Stimulated activated CD4-positive, alpha-beta T cell treated with anti-CD3 and anti-CD28 coated beads, Interleukin-1b, Interleukin-23, amount 100 ng/mL, for 24 hours (primary cell): ENCODE data around the gene C1orf159.
"Not testable (repeated sequence)": the region's sequence is repeated elsewhere in the genome, so short reads cannot be mapped to it uniquely, and the experiment has no call there.

Experiments
- DNase-seq, 4 experiments: peaks; one replicate each; pipeline ENCODE4 v3.0.0-alpha.2; 2020; ENCODE audit warnings: low read depth in 4 of 4, low spot score in 1 of 4

The C1orf159 gene

DNA sequence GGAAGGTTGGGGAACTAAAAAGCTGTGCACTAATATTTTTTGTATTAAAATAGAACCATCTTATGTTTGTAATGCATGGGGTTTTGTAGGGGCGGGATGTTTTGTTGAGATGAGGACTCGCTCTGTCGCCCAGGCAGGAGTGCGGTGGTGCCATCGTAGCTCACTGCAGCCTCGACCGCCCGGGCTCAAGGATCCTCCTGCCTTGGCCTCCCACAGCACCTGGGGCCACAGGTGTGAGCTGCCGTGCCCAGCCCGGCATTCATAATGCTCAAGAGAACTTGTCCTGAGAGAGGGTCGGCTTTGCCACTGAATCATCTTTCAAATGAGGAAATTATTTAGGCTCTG lies 3.0 kb upstream of the C1orf159 start:
- DNase-seq, result no peak

DNA sequence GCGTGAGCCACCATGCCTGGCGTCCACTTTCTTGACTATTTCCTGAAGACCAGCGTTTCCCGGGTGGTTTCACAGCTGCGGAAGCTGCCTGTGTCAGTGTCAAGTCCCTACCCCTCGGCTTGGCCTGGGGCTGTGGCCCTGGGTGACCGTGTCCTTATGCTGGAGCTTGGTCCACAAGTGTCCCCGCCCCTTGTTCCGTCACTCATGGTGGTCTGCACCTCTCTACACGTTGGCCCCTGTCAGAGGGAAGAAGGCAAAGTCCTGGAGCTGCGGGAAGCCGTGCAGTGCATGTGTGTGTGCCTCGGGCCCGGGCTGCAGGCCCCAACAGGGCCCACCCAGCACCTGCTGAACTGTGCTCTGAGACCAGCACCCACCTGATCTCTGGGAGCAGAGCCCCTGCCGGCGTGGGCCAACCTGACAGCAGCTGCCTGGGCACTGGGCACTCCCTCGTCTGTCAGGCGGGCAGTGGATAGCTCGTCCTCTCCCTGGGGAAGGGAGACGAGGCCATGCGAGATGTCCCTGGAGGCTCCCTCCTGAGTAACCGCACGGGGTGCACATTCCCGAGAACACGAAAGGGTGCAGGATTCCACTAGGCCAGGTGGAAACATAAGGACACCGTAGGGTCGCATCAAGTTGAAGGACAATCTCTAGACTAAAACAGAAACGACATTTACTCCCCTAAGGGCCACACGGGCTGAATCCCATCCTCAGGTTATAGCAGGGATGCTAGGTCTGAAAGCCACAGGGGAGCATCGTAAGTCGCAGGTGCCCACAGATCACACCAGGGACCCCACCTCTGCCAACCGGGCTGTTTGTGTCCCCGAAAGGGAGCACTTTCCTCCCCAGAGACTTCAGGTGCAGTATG lies 2.4 kb upstream of the C1orf159 start:
- DNase-seq, result no peak

DNA sequence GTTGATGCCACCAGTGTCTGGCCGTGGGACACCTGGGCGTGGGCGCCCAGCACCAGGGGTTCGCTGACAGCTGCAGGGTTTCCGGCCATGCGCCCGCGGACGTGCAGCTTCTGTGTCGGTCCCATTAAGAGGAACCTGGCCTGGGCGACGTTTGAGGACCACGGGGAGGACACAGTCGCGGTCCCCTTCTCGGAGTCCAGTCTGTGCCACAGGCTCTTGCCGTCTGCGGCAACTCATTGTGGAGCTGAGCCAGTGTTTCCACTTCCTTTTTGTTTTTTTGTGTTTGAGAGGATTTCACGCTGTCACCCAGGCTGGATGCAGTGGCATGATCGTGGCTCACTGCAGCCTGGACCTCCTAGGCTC lies 1.6 kb upstream of the C1orf159 start:
- DNase-seq, result no peak

DNA sequence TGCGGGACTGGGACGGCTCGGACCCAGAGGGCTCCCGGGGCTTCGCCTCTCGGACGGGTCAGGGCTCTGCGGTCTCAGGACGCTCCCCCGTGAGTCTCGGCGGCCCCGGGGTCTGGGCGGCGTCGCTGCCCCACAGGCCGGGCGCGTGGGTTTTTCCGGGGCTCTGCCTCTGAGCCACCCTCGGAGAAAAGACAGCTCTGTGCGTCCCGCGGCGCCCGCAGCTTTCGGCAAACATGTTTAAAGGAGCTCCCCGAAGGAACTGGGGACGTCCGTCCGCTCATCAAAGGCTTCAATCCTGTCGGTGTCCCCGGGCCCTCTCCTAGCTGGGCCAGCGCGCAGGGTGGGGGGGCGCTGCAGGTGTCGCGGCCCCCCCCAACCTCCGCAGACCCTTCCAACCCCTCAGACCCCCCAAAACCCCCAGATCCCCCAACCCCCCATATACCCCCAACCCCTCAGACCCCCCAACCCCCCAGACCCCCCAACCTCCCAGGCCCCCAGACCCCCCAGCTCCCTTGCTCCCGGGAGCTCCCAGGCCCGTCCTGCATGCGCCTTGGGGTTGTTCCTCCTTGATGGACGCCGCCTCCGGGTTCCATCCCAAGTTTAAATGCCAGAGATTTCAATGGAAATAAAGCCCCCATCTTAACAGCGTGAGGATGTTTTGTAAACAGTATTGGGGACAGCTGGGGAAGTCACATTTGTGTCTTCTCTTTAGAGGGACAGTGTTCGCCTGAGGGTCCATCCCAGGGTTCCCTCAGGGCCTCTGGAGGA lies 996 bp upstream of the C1orf159 start:
- DNase-seq, result no peak

DNA sequence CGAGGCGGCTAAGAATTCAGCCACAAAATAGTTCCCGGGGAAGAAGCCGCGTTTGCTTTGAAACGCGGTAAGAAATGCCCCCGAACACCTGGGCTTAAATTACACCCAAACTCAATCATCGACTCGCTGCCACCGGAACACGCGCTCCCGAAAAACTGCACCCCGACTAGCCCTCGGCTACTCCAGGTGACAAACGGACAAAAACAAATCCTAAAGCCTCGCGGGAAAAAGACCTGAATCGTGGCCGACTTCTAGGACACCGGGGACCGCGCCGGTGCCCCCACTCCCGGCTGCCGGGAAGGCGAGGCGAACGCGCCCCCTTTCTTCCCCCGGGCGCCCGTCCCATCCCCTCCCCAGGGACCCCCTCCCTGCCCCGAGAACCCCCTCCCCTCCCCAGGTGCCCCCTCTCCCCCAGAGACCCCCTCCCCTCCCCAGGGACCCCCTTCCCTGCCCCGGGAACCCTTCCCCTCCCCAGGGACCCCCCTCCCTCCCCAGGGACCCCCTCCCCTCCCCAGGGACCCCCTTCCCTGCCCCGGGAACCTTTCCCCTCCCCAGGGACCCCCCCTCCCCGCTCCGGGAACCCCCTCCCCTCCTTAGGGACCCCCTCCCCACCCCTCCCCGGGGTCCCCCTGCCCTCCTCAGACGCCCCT lies 628 bp downstream of the C1orf159 start:
- DNase-seq, result no peak

DNA sequence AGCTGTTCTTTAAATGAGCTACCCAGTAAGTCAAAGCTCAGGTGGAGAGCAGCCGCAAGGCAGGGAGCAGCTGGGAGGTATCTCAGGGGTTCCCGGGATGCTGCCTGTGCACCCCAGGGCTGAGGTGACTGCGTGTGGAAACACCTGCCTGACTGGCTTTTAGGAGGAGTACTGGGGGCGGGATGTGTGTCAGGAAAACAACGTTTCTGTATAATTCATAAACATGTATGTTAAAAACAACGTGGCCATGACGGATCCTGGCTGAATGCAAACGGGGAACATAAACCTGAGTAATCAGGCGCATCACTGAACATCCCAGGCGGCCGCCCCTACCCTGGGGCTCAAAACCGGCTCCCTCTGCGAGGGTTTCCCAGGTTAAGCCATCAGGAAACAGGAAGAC lies 1.5 kb downstream of the C1orf159 start:
- DNase-seq, result no peak

DNA sequence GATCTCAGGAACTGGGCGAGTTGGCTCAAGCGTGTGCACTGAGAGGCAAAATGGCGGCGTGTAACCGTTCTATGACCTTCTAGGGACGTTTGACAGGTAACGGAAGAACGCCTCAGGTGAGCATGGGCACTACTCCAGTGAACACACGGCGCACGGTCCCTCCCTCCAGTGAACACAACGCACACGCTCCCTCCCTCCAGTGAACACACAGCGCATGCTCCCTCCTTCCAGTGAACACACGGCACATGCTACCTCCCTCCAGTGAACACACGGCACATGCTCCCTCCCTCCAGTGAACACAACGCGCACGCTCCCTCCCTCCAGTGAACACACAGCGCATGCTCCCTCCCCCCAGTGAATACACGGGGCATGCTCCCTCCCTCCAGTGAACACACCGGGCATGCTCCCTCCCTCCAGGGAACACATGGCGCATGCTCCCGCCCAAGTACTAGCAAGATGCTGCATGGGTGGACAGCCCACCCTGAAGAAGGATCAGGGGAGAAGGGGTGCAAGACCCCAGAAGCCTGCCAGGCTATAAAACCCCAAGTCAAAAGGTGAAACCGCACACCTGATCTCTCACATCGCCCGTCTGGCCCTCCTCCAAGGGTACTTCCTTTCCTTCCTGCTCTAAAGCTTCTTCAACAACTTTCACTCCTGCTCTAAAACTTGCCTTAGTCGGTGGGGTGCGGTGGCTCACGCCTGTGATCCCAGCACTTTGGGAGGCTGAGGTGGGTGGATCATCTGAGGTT lies 3.5 kb downstream of the C1orf159 start:
- no peak for DNase-seq

DNA sequence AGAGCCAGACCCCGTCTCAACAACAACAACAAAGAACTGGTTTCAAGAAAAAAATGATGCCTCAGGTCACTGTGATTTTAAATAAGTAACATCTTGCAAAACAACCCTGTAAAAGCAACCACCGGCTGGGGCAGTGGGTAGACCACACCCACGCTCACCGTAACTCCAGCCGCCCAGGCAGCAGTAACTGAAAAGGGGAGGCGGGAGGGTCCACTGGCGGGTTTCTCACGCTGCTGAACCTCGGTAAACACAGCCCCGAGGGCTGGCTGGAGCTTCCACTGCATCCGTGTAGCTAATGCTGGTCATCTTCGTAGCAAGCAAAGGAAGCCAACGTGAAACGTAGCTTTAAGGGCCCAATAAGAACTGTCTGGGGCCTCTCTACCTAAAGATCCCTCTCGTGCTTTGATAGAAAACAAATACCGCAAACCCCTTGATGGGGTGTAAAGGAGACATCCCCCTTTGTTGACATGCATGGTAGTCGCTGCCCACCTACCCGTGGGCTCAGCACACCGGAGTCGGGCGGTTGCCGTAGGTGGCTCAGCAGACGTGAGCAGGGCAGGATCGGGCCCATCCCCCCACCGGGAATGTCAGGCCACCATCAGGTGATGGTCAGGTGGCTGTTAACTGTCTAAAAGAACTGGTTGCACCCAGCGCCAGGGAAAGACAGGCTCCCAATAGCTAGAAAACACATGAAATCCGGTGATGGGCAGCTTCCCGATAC lies 4.2 kb downstream of the C1orf159 start:
- no peak for DNase-seq

DNA sequence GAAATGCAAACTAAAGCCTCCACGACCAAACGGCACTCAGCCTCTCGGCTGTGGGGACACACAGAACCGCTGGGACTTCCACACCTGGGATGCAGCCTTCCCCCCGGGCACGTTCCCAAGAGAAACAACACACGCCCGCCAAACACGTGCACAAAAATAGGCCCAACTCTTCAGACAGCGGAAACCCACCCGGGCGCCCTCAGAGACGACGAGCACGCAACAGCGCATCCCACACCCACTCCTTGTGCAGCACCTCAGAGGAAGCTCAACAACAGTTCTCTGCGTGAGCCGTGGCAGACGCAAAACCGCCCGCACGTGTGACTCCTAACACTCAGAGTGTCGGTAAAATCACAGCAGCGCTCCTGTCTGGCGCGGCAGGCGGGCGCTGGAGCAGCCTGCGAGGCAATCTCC lies 5.3 kb downstream of the C1orf159 start:
- no peak for DNase-seq

DNA sequence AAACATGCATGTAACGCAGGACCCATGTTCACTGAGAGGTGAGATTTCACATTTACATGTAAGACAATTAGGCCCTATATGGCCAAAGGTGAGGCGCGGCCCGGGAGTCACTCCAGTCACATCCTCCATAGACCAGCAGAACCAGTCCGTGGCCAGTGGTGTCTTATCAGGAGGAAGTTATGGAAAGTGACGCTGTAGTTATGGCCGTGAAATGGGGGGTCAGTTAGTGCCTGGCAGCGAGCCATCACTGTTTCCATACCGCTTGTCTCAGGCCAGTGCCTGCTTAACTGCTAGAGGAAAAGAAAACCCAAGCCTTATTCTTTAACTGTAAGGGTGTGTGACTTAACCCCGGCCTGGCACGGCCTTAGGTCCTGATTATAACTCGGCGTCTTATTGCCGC lies 6.1 kb downstream of the C1orf159 start:
- no peak for DNase-seq

DNA sequence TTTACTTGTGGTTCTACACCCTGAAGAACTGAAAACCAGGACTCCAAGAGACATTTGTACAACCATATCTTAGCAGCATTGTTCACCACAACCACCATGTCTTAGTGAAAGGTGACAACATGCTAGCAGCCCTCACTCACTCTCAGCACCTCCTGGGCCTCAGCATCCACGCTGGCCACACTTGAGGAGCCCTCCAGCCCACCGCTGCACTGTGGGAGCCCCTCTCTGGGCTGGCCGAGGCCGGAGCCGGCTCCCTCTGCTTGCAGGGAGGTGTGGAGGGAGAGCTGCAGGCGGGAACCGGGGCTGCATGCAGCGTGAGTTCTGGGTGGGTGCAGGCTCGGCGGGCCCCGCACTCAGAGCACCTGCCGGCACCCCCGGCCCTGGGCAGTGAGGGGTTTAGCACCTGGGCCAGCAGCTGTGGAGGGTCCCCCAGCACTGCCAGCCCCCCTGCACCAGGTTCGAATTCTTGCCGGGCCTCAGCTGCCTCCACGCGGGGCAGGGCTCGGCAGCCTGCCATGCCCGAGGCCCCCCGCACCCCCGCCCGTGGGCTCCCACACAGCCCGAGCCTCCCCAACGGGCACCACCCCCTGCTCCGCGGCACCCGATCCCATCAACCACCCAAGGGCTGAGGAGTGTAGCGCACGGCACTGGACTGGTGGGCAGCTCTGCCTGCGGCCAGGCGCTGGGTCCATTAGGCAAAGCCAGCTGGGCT lies 9.2 kb downstream of the C1orf159 start:
- DNase-seq, result no peak

DNA sequence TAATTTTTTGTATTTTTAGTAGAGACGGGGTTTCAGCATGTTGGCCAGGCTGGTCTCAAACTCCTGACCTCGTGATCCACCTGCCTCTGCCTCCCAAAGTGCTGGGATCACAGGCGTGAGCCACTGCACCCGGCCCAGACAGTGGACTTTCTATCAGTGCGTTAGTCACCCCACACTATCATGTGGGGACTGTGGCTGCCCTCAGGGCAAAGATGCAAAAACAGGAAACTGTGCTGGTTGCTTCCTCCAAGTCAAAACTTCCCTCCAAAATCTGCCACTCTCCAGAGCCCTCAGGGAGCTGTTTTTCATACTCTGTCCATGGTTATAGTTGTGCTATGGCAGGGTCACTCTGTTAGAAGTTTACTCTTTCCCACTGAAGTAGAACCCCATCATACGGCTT lies 11.7 kb downstream of the C1orf159 start:
- not testable (repeated sequence) for DNase-seq

DNA sequence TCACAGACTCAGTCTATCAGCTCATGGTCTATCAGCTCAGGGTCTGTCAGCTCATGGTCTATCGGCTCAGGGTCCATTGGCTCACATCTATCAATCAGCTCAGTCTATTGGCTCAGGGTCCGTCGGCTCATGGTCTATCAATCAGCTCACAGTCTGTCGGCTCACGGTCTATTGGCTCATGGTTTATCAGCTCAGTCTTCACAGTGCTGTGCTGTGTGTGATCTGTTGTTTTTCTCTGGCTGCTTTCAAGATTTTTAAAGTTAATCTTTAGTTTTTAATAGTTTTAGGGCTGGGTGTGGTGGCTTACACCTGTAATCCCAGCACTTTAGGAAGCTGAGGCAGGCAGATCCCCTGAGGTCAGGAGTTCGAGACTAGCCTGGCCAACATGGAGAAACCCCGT lies 14.4 kb downstream of the C1orf159 start:
- no peak for DNase-seq

DNA sequence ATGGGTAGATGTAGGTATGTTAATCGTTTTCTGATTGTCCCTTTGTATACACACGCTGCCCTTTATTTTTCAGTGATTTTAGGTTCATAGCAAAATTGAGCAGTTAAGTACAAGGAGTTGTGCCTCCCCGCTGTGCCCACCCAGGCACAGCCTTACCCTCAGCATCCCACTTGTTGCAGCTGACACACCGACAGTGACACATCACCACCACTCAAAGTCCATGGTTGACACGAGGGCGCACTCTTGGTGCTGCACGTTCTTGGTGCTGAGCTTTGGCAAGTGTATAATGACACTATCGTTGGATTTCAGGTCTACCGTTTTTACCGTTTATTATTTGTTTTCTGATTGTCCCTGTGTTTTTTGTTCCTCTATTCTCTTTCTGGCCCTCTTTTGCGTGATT lies 15.6 kb downstream of the C1orf159 start:
- DNase-seq, result no peak

DNA sequence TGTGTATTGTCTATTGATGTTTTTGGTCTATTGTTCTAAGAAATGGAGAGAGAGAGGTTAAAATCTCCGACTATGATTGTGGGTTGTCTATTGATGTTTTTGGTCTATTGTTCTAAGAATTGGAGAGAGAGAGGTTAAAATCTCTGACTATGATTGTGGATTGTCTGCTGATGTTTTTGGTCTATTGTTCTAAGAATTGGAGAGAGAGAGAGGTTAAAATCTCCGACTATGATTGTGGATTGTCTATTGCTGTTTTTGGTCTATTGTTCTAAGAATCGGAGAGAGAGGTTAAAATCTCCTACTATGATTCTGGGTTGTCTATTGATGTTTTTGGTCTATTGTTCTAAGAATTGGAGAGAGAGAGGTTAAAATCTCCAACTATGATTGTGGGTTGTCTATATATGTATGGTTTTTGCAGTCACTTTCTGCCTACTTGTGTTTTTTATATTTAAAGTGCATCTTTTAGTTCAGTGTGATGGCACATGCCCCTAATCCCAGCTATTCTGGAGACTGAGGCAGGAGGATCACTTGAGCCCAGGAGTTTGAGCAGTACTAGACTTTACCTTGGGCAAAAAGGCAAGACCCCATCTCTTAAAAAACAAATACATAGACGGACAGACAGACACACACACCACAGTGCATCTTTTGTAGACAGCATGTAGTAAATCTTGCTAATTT lies 16.2 kb downstream of the C1orf159 start:
- DNase-seq, result no peak

DNA sequence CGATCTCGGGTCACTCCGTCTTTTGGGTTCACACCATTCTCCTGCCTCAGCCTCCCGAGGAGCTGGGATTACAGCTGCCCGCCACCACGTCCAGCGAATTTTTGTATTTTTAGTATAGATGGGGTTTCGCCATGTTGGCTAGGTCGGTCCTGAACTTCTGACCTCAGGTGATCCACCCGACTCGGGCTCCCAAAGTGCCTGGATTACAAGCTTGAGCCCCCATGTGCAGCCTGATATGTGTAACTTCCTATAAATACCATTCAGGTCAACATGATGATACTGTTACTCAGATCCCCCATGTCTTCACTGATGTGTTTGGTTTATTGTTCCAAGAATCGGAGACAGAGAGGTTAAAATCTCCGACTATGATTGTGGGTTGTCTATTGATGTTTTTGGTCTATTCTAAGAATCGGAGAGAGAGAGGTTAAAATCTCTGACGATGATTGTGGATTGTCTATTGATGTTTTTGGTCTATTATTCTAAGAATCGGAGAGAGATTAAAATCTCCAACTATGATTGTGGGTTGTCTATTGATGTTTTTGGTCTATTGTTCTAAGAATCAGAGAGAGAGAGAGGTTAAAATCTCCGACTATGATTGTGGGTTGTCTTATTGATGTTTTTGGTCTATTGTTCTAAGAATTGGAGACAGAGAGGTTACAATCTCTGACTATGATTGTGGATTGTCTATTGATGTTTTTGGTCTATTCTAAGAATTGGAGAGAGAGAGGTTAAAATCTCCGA lies 17.0 kb downstream of the C1orf159 start:
- no peak for DNase-seq

DNA sequence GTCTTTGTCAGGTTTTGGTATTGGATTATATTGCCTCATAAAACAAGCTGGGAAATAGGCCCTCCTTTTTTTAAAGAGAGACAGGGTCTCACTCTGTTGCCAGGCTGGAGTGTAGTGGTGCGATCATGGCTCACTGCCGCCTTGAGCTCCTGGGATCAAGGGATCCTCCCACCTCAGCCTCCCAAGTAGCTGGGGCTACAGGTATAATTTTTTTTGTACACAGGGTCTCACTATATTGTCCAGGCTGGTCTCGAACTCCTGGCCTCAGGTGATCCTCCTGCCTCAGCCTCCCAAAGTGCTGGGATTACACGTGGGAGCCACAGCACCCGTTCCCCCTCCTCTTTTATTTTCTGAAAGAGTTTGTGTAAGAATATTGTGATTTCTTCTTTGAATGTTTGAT lies 19.8 kb downstream of the C1orf159 start:
- DNase-seq, result not testable (repeated sequence)

DNA sequence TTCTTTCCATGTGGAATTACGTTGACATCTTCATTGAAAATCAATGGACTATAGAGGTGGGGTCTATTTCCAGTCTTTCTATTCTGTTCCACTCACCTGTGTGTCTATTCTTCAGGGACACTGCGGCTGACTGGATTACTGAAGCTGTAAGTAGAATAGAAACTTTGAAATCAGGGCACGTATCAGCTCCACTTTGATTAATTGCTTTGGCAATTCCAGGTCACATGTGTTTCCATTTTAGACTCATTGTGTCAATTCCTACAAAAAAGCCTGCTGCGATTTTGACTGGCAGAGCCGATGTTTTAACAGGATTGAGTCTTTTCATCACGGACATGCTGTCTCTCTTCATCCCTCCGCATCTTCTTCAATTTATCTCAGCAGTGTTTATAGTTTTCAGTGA lies 20.9 kb downstream of the C1orf159 start:
- DNase-seq, result no peak

DNA sequence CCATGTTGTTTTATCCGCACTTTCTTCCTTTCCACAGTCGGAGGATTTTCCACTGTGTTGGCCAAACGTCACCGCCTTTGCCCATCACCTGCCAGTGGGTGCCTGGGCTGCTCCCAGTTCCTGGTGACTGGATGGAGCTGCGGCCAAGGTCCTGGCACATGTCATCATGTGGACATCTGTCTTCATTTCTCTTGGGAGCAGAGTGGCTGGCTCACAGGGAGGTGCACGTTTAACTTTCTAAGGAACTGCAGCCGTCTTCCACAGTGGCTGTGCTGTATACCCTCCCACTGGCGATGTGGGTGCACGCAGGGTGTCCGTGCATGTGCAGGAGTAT lies 22.3 kb downstream of the C1orf159 start:
- no peak for DNase-seq
